Stimulated activated CD4-positive, alpha-beta T cell treated with anti-CD3 and anti-CD28 coated beads, TNF-alpha, amount 100 ng/mL, for 24 hours (primary cell): ENCODE data around the gene PPP1R12A.
A peak's percentile ranks its signal among the peaks of the same experiment; 100 is the strongest.

ENCODE experiments used
- DNase-seq, 3 experiments: peaks; one replicate each; pipeline ENCODE4 v3.0.0-alpha.2; 2020; ENCODE audit warnings: low read depth in 3 of 3

The PPP1R12A gene

GRCh38 chr12:79766705-79767464 is 168.0 kb downstream of the PPP1R12A start:
- no peak for DNase-seq

- DNase-seq: no peak
Measured at GRCh38 chr12:79765157-79765556, 169.7 kb downstream of the PPP1R12A start.

DNA sequence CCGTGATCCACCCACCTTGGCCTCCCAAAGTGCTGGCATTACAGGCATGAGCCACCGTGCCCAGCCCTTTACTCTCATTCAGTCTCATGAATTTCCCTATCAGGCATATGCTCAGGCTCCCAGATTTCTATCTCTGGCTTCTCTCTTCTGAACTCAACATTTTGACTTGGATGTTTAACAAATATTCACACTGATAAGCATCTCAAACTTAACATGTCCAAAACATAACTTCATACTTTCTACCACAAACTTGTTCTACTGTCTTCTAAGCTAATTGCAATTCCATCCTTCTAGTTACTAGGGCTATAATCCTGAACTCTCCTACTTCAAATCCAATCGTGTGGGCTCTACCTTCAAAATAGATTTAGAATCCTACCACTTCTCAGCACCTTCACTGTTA is 170.3 kb downstream of the PPP1R12A start:
- no peak for DNase-seq

GRCh38 chr12:79763766-79764452 is 171.0 kb downstream of the PPP1R12A start:
- DNase-seq: no peak

DNA sequence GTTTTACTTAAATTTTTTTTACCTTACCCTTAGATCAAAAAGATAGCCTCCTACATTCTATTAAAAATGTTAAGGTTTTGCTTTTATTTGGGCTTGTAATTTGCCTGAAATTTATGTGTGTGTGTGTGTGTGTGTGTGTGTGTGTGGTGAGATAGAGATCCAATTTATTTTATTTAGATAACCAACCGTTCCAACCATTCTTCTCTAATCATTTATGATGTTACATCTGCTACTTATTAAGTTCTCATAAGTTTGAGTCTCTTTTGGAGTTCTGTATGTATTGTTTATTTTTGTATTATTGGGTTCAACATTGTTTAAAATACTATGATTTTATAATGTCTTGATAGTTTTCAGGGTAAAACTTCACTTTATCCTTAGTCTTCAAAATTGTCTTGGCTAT is 173.6 kb downstream of the PPP1R12A start:
- no peak for DNase-seq

GRCh38 chr12:79747274-79747673 is 187.6 kb downstream of the PPP1R12A start:
- no peak for DNase-seq

DNA sequence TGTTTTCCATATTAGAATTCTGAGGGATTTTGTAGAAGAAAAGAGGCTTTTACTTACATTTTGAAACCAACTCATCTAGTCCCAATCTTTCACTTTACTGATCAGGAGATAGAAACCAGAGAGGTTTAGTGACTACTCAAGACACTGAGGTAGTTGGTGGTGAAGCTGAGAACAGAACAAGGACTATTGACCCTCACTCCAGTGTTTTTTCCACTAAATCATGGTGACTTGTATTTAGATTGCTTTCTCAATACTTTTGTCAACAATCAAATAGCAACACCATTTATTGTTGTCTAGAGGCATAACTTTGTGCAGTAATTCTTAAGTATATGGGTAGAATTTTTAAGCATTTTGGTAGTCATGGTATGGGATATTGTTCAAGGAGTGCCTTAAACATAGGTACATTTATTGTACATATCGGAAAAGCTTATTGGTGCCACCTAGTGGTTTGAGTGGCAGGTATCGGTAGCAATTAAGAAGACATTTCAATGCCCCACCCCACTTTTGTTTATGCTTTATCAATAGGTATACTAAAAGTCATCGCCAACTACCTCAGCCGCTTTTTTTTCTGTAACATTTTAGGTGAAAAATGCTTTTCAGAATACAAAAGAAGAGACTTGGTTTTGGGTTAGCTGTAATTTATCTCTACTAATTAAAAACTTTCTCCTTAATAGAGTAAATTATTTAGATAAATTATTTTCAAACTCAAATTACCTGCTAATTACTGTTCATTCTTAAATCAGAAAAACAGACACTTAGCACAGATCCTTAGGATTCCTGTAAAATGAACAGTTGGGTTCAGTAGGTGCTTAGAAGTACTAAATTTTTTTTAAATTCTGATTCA is 196.8 kb downstream of the PPP1R12A start:
- peak in 1 of 3 experiments; percentile 0 for DNase-seq

DNA sequence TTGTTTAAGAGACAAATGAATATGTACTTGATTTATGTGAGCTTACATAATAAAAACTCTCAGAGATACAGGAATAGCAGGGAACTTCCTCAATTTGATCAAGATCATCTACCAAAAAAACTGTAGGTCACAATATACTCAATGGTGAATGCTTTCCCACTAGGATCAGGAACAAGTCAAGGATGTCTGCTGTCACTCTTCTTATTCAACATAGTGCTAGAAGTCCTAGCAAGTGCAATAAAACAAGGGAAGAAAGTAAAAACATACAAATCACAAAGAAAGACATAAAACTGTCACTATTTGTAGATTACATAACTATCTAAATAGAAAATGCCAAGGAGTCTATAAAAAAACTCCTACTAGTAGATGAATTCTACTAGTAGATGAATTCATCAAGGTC is 202.3 kb downstream of the PPP1R12A start:
- no peak for DNase-seq

- no peak for DNase-seq
Measured at GRCh38 chr12:79725987-79726386, 208.9 kb downstream of the PPP1R12A start.
